HG03439 (cell line): Measurements from ENCODE around the gene SWAP70.

ENCODE experiments used
- ATAC-seq: cut with Tn5 transposase; IDR thresholded peaks from one replicate; pipeline ENCODE4 v1.9.1; 2021; ENCODE audit warnings: mild to moderate bottlenecking, moderate library complexity; ENCODE audit not compliant: unreplicated experiment

Gene SWAP70

GRCh38 chr11:9747828-9748227 lies 84.0 kb downstream of the SWAP70 start:
- ATAC-seq = no peak

GRCh38 chr11:9748361-9748970 lies 84.6 kb downstream of the SWAP70 start:
- peak; percentile 53 for ATAC-seq

GRCh38 chr11:9750551-9750950 lies 86.7 kb downstream of the SWAP70 start:
- ATAC-seq = no peak

- no peak for ATAC-seq
Measured at GRCh38 chr11:9752091-9752490, 88.2 kb downstream of the SWAP70 start.

- no peak for ATAC-seq
Measured at GRCh38 chr11:9753021-9753420, 89.1 kb downstream of the SWAP70 start.

- no peak for ATAC-seq
Measured at GRCh38 chr11:9754010-9754471, 90.2 kb downstream of the SWAP70 start.

GRCh38 chr11:9755561-9756185 lies 91.8 kb downstream of the SWAP70 start:
- ATAC-seq = no peak

- ATAC-seq = no peak
Measured at GRCh38 chr11:9756461-9756860, 92.6 kb downstream of the SWAP70 start.

GRCh38 chr11:9756878-9757277 lies 93.0 kb downstream of the SWAP70 start:
- ATAC-seq = no peak

GRCh38 chr11:9757809-9758636 lies 94.1 kb downstream of the SWAP70 start:
- ATAC-seq = peak; percentile 60

GRCh38 chr11:9758637-9759518 lies 95.0 kb downstream of the SWAP70 start:
- peak; percentile 33 for ATAC-seq

- peak; percentile 48 for ATAC-seq
Measured at GRCh38 chr11:9759519-9760192, 95.8 kb downstream of the SWAP70 start.

- ATAC-seq = no peak
Measured at GRCh38 chr11:9760193-9760575, 96.3 kb downstream of the SWAP70 start.

- ATAC-seq = no peak
Measured at GRCh38 chr11:9761441-9761945, 97.6 kb downstream of the SWAP70 start.

- no peak for ATAC-seq
Measured at GRCh38 chr11:9762531-9762930, 98.7 kb downstream of the SWAP70 start.

- ATAC-seq = no peak
Measured at GRCh38 chr11:9763301-9763700, 99.4 kb downstream of the SWAP70 start.

- ATAC-seq = no peak
Measured at GRCh38 chr11:9765320-9766101, 101.6 kb downstream of the SWAP70 start.

- no peak for ATAC-seq
Measured at GRCh38 chr11:9769621-9770020, 105.7 kb downstream of the SWAP70 start.

GRCh38 chr11:9771071-9771511 lies 107.2 kb downstream of the SWAP70 start:
- no peak for ATAC-seq
